Ascending aorta (tissue), 2 donors: Measurements from ENCODE around the gene TRIM26. TPM values are rescaled to one million over a fixed set of nuclear protein-coding genes. Genes with fewer than 3 reads are reported as not detected.

ENCODE experiments used
- DNase-seq, 2 donors: peaks; one replicate each; pipeline ENCODE4 v3.0.0-alpha.2; 2019; ENCODE audit warnings: low spot score in 2 of 2
- H3K27ac ChIP-seq, 2 donors: fragments of 200-600 bp; sonication (generic); one replicate each; pipeline ENCODE4 v1.5.1; 2016 to 2017; ENCODE audit warnings: mild to moderate bottlenecking in 1 of 2
- H3K27me3 ChIP-seq: fragments of 200-600 bp; sonication (generic); one replicate; pipeline ENCODE4 v1.5.1; 2017
- H3K36me3 ChIP-seq, 2 donors: fragments of 200-600 bp; sonication (generic); one replicate each; pipeline ENCODE4 v1.5.1; 2016
- H3K4me1 ChIP-seq, 2 donors: fragments of 200-600 bp; sonication (generic); one replicate each; pipeline ENCODE4 v1.5.1; 2016 to 2017; ENCODE audit warnings: mild to moderate bottlenecking in 1 of 2
- H3K4me3 ChIP-seq, 2 donors: fragments of 200-600 bp; sonication (generic); one replicate each; pipeline ENCODE4 v1.5.1; 2016 to 2017; ENCODE audit warnings: mild to moderate bottlenecking in 1 of 2
- H3K9me3 ChIP-seq, 2 donors: fragments of 200-600 bp; sonication (generic); one replicate each; pipeline ENCODE4 v1.5.1; 2016
- intact Hi-C: fragments of 100-400 bp; cut with DNase I; formaldehyde crosslinking; loops from one replicate; pipeline ENCODE4 v1.15.1; 2023
- total RNA-seq: library from RNA; depleted of rRNA; stranded (reverse); fragments of >200 nt; gene quantifications from one replicate; pipeline ENCODE4 v1.1.0, GENCODE V29; 2016
- TF ChIP-seq, protein P1 (sequence below), 3 experiments: fragments of 200-600 bp in 2 of 3; fragments of 450-650 bp in 1 of 3; sonication (generic) in 2 of 3; IDR thresholded peaks; one replicate each; pipeline ENCODE4 v1.5.1; 2016 to 2019; ENCODE audit warnings: antibody characterized with exemption in 3 of 3, mild to moderate bottlenecking in 1 of 3, moderate library complexity in 1 of 3

TRIM26 gene
- total RNA-seq, 1 donor from 2014 or later, result 38.6 TPM

- no peak for DNase-seq
- TF ChIP-seq, protein P1, sequence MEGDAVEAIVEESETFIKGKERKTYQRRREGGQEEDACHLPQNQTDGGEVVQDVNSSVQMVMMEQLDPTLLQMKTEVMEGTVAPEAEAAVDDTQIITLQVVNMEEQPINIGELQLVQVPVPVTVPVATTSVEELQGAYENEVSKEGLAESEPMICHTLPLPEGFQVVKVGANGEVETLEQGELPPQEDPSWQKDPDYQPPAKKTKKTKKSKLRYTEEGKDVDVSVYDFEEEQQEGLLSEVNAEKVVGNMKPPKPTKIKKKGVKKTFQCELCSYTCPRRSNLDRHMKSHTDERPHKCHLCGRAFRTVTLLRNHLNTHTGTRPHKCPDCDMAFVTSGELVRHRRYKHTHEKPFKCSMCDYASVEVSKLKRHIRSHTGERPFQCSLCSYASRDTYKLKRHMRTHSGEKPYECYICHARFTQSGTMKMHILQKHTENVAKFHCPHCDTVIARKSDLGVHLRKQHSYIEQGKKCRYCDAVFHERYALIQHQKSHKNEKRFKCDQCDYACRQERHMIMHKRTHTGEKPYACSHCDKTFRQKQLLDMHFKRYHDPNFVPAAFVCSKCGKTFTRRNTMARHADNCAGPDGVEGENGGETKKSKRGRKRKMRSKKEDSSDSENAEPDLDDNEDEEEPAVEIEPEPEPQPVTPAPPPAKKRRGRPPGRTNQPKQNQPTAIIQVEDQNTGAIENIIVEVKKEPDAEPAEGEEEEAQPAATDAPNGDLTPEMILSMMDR (IDR thresholded peaks at IDR 0.05), result no peak
- H3K4me3 ChIP-seq, result no peak overlapping the region
- no peak overlapping the region for H3K27ac ChIP-seq
- intact Hi-C loops, result no loop called here
- no peaks in the 10 kb centered on the region for H3K4me1 ChIP-seq
- no peaks in the 10 kb centered on the region for H3K27me3 ChIP-seq
- H3K36me3 ChIP-seq, result peaks cover 45 to 60% of the 10 kb centered on the region in 2 donors
- no peaks in the 10 kb centered on the region for H3K9me3 ChIP-seq
Observed at GRCh38 chr6:30198166-30199084, 14.8 kb downstream of the TRIM26 start.

- no peak for DNase-seq
- Histone ChIP-seq H3K27ac (no peak overlapping the region), H3K9me3 (no peaks in the 10 kb centered on the region), H3K36me3 (peaks cover 54 to 75% of the 10 kb centered on the region in 2 donors), H3K4me3 (no peak overlapping the region), H3K4me1 (no peaks in the 10 kb centered on the region), H3K27me3 (no peaks in the 10 kb centered on the region)
- TF ChIP-seq, protein P1 (IDR thresholded peaks at IDR 0.05), result no peak
- intact Hi-C loops, result no loop called here
Observed at GRCh38 chr6:30196376-30196775, 16.8 kb downstream of the TRIM26 start.

GRCh38 chr6:30195951-30196350, 17.3 kb downstream of the TRIM26 start:
- no peak overlapping the region for H3K27ac ChIP-seq
- peaks cover 55 to 79% of the 10 kb centered on the region in 2 donors for H3K36me3 ChIP-seq
- H3K4me1 ChIP-seq, result no peaks in the 10 kb centered on the region
- H3K4me3 ChIP-seq, result no peak overlapping the region
- DNase-seq, result no peak
- H3K27me3 ChIP-seq, result no peaks in the 10 kb centered on the region
- TF ChIP-seq, protein P1 (IDR thresholded peaks at IDR 0.05), result no peak
- no peaks in the 10 kb centered on the region for H3K9me3 ChIP-seq
- intact Hi-C loops, result no loop called here

GRCh38 chr6:30194797-30195690, 18.2 kb downstream of the TRIM26 start:
- intact Hi-C loops, result no loop called here
- Histone ChIP-seq H3K4me1 (no peaks in the 10 kb centered on the region), H3K9me3 (no peaks in the 10 kb centered on the region), H3K36me3 (peaks cover 54 to 82% of the 10 kb centered on the region in 2 donors), H3K27ac (no peak overlapping the region), H3K4me3 (no peak overlapping the region), H3K27me3 (no peaks in the 10 kb centered on the region)
- TF ChIP-seq, protein P1 (IDR thresholded peaks at IDR 0.05), result no peak
- DNase-seq, result no peak

GRCh38 chr6:30192076-30192475, 21.1 kb downstream of the TRIM26 start:
- DNase-seq, result no peak
- TF ChIP-seq, protein P1 (IDR thresholded peaks at IDR 0.05), result no peak
- H3K27ac ChIP-seq, result no peak overlapping the region
- no peaks in the 10 kb centered on the region for H3K4me1 ChIP-seq
- no peak overlapping the region for H3K4me3 ChIP-seq
- no peaks in the 10 kb centered on the region for H3K9me3 ChIP-seq
- intact Hi-C loops, result no loop called here
- no peaks in the 10 kb centered on the region for H3K27me3 ChIP-seq
- H3K36me3 ChIP-seq, result peaks cover 58 to 82% of the 10 kb centered on the region in 2 donors
